HepG2 (cell line): ENCODE results near the gene PSKH1. TPM values are rescaled to one million over a fixed set of nuclear protein-coding genes. Genes with fewer than 3 reads are reported as not detected.

Source experiments
- FOXA3 ChIP-seq: IDR thresholded peaks from 2 replicates; pipeline ENCODE4 v1.6.1; 2016; ENCODE audit warnings: missing genetic modification reagents, missing compliant biosample characterization
- FOXM1 ChIP-seq: sonication (generic); formaldehyde crosslinking; IDR thresholded peaks from 2 replicates; pipeline ENCODE4 v1.5.0; 2020; ENCODE audit warnings: missing genetic modification reagents
- NFIC ChIP-seq: IDR thresholded peaks from 2 replicates; pipeline ENCODE4 v1.6.1; 2012; ENCODE audit warnings: mild to moderate bottlenecking, low read length, inconsistent platforms
- RNF2 ChIP-seq: fragments of 450-650 bp; conservative IDR thresholded peaks from 2 replicates; pipeline ENCODE4 v1.6.1; 2016; ENCODE audit warnings: low read depth
- SYNCRIP ChIP-seq: fragments of 200-400 bp; formaldehyde crosslinking; IDR thresholded peaks from 2 replicates; pipeline ENCODE4 v1.6.1; 2018; ENCODE audit warnings: mild to moderate bottlenecking, low read depth, low read length; ENCODE audit not compliant: insufficient read depth
- ZBTB38 ChIP-seq: sonication (generic); formaldehyde crosslinking; IDR thresholded peaks from 2 replicates; pipeline ENCODE4 v1.5.1; 2020; ENCODE audit warnings: mild to moderate bottlenecking, missing genetic modification reagents
- ZNF180 ChIP-seq: sonication (generic); formaldehyde crosslinking; IDR thresholded peaks from 2 replicates; pipeline ENCODE4 v1.4.0; 2020; ENCODE audit warnings: low read depth, missing genetic modification reagents, borderline replicate concordance
- ZNF230 ChIP-seq: sonication (generic); formaldehyde crosslinking; IDR thresholded peaks from 2 replicates; pipeline ENCODE4 v1.4.0; 2020; ENCODE audit warnings: mild to moderate bottlenecking, missing genetic modification reagents
- ZNF354B ChIP-seq: sonication (generic); formaldehyde crosslinking; IDR thresholded peaks from 2 replicates; pipeline ENCODE4 v1.8.0; 2022; ENCODE audit warnings: mild to moderate bottlenecking, missing genetic modification reagents
- ZNF879 ChIP-seq: sonication (generic); formaldehyde crosslinking; IDR thresholded peaks from 2 replicates; pipeline ENCODE4 v1.8.1; 2023; ENCODE audit warnings: missing genetic modification reagents
- polyA plus RNA-seq, 8 experiments: library from polyadenylated mRNA; depleted of rRNA in 3 of 8; stranded (reverse) in 7 of 8; unstranded in 1 of 8; fragments of >200 nt; fragmentation: Illumina TruSeq in 4 of 8; extraction: Trizol in 4 of 8; gene quantifications; 2 replicates each; pipeline versions ENCODE4 v1.2.1 to v1.2.3, GENCODE V29; 2011 to 2016; ENCODE audit warnings: low read depth in 4 of 8, missing spikeins in 1 of 8, mixed read lengths in 1 of 8; ENCODE audit not compliant: insufficient read depth in 1 of 8
- total RNA-seq, 5 experiments: library from RNA; depleted of rRNA; stranded (reverse); fragments of >200 nt; fragmentation: Illumina TruSeq; extraction: Trizol; gene quantifications; 2 replicates each; pipeline ENCODE4 v1.2.3, GENCODE V29; 2016; ENCODE audit warnings: low read depth in 1 of 5
- TF ChIP-seq, protein P1 (sequence below): sonication (generic); formaldehyde crosslinking; IDR thresholded peaks from 2 replicates; pipeline ENCODE4 v1.4.0; 2020; ENCODE audit warnings: mild to moderate bottlenecking, missing genetic modification reagents, borderline replicate concordance
- TF ChIP-seq, protein P2 (sequence below): sonication (generic); formaldehyde crosslinking; IDR thresholded peaks from 2 replicates; pipeline ENCODE4 v1.4.0; 2020; ENCODE audit warnings: missing genetic modification reagents
- TF ChIP-seq, protein P3 (sequence below): sonication (generic); formaldehyde crosslinking; IDR thresholded peaks from 2 replicates; pipeline ENCODE4 v1.9.0; 2021; ENCODE audit warnings: missing genetic modification reagents, borderline replicate concordance
- TF ChIP-seq, protein P4 (sequence below): sonication (generic); formaldehyde crosslinking; IDR thresholded peaks from 2 replicates; pipeline ENCODE4 v1.5.0; 2020; ENCODE audit warnings: missing genetic modification reagents, mild to moderate bottlenecking, borderline replicate concordance
- TF ChIP-seq, protein P5 (sequence below): sonication (generic); formaldehyde crosslinking; IDR thresholded peaks from 2 replicates; pipeline ENCODE4; 2020; ENCODE audit warnings: missing genetic modification reagents, mild to moderate bottlenecking, borderline replicate concordance

Gene PSKH1
- total and polyA plus RNA-seq, 2 of the 13 experiments (the other 11 are each of a cell fraction or from before 2014, with no cell fraction given), result 8.4 to 19.1 TPM

DNA sequence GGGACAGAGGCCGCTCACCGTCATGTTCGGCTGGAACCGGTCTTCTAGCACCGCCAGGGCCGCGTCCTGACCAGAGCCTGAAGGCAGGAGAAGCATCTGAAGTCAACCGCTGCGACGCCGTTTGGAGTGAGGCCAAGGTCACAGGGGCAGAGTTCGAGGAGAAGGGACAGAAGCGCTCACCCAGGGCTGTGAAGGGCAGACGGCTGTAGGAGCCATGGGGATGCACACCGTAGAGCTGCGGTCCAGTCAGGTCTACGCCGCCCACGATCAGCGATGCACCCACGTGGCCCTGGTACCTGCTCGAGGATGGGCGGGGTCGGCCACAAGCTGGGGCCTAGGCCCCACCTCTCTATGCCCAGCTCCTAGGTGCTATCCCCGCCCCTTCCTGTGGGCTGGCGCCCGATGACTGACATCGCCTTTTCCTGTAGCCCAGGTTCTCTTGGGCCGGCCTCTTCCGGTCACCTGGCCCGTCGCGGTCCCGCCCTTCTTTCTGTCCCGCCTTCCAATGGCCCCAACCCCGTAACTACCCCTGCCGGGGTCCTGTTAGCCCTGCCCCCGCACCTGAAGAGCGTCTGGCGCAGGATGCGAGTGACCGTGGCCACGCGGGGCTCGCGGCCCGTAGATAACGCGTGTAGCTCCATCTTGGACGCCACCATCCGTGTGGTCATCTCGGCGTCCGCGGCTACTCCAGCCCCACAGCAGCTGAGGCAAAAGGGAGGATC lies 42.5 kb downstream of the PSKH1 start (continued):
- TF ChIP-seq, protein P1, sequence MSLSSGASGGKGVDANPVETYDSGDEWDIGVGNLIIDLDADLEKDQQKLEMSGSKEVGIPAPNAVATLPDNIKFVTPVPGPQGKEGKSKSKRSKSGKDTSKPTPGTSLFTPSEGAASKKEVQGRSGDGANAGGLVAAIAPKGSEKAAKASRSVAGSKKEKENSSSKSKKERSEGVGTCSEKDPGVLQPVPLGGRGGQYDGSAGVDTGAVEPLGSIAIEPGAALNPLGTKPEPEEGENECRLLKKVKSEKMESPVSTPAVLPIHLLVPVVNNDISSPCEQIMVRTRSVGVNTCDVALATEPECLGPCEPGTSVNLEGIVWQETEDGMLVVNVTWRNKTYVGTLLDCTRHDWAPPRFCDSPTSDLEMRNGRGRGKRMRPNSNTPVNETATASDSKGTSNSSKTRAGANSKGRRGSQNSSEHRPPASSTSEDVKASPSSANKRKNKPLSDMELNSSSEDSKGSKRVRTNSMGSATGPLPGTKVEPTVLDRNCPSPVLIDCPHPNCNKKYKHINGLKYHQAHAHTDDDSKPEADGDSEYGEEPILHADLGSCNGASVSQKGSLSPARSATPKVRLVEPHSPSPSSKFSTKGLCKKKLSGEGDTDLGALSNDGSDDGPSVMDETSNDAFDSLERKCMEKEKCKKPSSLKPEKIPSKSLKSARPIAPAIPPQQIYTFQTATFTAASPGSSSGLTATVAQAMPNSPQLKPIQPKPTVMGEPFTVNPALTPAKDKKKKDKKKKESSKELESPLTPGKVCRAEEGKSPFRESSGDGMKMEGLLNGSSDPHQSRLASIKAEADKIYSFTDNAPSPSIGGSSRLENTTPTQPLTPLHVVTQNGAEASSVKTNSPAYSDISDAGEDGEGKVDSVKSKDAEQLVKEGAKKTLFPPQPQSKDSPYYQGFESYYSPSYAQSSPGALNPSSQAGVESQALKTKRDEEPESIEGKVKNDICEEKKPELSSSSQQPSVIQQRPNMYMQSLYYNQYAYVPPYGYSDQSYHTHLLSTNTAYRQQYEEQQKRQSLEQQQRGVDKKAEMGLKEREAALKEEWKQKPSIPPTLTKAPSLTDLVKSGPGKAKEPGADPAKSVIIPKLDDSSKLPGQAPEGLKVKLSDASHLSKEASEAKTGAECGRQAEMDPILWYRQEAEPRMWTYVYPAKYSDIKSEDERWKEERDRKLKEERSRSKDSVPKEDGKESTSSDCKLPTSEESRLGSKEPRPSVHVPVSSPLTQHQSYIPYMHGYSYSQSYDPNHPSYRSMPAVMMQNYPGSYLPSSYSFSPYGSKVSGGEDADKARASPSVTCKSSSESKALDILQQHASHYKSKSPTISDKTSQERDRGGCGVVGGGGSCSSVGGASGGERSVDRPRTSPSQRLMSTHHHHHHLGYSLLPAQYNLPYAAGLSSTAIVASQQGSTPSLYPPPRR (CRISPR knock-in tag), result peak; percentile 48
- peak; percentile 76; the same call in 1 of the 2 replicates for TF ChIP-seq FOXM1 (CRISPR knock-in tag)
- no peak for TF ChIP-seq NFIC
- TF ChIP-seq SYNCRIP, result no peak
- TF ChIP-seq FOXA3 (CRISPR knock-in tag), result peak; percentile 61
- 0 out of 2 replicates have a peak, but pooled peaks have one; percentile 33 for TF ChIP-seq RNF2
- TF ChIP-seq, protein P2, sequence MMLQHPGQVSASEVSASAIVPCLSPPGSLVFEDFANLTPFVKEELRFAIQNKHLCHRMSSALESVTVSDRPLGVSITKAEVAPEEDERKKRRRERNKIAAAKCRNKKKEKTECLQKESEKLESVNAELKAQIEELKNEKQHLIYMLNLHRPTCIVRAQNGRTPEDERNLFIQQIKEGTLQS (CRISPR knock-in tag), result peak; percentile 48; the same call in 1 of the 2 replicates
- peak; percentile 88; the same call in 1 of the 2 replicates for TF ChIP-seq ZNF354B (CRISPR knock-in tag)
- TF ChIP-seq ZNF879 (CRISPR knock-in tag), result no peak
- TF ChIP-seq, protein P3, sequence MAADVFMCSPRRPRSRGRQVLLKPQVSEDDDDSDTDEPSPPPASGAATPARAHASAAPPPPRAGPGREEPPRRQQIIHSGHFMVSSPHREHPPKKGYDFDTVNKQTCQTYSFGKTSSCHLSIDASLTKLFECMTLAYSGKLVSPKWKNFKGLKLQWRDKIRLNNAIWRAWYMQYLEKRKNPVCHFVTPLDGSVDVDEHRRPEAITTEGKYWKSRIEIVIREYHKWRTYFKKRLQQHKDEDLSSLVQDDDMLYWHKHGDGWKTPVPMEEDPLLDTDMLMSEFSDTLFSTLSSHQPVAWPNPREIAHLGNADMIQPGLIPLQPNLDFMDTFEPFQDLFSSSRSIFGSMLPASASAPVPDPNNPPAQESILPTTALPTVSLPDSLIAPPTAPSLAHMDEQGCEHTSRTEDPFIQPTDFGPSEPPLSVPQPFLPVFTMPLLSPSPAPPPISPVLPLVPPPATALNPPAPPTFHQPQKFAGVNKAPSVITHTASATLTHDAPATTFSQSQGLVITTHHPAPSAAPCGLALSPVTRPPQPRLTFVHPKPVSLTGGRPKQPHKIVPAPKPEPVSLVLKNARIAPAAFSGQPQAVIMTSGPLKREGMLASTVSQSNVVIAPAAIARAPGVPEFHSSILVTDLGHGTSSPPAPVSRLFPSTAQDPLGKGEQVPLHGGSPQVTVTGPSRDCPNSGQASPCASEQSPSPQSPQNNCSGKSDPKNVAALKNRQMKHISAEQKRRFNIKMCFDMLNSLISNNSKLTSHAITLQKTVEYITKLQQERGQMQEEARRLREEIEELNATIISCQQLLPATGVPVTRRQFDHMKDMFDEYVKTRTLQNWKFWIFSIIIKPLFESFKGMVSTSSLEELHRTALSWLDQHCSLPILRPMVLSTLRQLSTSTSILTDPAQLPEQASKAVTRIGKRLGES (CRISPR knock-in tag), result no peak
- 0 out of 2 replicates have a peak, but pooled peaks have one; percentile 87 for TF ChIP-seq ZNF180 (CRISPR knock-in tag)
- TF ChIP-seq ZNF230 (CRISPR knock-in tag), result peak; percentile 91; the same call in 1 of the 2 replicates
- TF ChIP-seq, protein P4, sequence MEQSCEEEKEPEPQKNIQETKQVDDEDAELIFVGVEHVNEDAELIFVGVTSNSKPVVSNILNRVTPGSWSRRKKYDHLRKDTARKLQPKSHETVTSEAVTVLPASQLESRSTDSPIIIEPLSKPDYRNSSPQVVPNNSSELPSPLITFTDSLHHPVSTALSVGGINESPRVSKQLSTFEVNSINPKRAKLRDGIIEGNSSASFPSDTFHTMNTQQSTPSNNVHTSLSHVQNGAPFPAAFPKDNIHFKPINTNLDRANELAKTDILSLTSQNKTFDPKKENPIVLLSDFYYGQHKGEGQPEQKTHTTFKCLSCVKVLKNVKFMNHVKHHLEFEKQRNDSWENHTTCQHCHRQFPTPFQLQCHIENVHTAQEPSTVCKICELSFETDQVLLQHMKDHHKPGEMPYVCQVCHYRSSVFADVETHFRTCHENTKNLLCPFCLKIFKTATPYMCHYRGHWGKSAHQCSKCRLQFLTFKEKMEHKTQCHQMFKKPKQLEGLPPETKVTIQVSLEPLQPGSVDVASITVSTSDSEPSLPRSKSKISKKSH, result peak; percentile 91
- peak; percentile 74; the same call in 1 of the 2 replicates for TF ChIP-seq ZBTB38 (CRISPR knock-in tag)
- TF ChIP-seq, protein P5, sequence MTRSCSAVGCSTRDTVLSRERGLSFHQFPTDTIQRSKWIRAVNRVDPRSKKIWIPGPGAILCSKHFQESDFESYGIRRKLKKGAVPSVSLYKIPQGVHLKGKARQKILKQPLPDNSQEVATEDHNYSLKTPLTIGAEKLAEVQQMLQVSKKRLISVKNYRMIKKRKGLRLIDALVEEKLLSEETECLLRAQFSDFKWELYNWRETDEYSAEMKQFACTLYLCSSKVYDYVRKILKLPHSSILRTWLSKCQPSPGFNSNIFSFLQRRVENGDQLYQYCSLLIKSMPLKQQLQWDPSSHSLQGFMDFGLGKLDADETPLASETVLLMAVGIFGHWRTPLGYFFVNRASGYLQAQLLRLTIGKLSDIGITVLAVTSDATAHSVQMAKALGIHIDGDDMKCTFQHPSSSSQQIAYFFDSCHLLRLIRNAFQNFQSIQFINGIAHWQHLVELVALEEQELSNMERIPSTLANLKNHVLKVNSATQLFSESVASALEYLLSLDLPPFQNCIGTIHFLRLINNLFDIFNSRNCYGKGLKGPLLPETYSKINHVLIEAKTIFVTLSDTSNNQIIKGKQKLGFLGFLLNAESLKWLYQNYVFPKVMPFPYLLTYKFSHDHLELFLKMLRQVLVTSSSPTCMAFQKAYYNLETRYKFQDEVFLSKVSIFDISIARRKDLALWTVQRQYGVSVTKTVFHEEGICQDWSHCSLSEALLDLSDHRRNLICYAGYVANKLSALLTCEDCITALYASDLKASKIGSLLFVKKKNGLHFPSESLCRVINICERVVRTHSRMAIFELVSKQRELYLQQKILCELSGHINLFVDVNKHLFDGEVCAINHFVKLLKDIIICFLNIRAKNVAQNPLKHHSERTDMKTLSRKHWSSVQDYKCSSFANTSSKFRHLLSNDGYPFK, result peak; percentile 81; the same call in 1 of the 2 replicates
